Sigmoid colon (tissue), 3 donors: ENCODE data around the gene CYCS.

Experiments used
- POLR2A ChIP-seq, 2 donors: fragments of 450-650 bp; IDR thresholded peaks; one replicate each; pipeline ENCODE4 v1.6.1; 2016; ENCODE audit warnings: antibody characterized with exemption in 2 of 2, mild to moderate bottlenecking in 2 of 2, moderate library complexity in 2 of 2
- TF ChIP-seq, protein P1 (sequence below), 4 experiments: fragments of 450-650 bp in 3 of 4; fragments of 200-600 bp in 1 of 4; IDR thresholded peaks; one replicate each; pipeline ENCODE4 v1.5.1; 2016 to 2019; ENCODE audit warnings: antibody characterized with exemption in 4 of 4, mild to moderate bottlenecking in 3 of 4, moderate library complexity in 2 of 4

DNA sequence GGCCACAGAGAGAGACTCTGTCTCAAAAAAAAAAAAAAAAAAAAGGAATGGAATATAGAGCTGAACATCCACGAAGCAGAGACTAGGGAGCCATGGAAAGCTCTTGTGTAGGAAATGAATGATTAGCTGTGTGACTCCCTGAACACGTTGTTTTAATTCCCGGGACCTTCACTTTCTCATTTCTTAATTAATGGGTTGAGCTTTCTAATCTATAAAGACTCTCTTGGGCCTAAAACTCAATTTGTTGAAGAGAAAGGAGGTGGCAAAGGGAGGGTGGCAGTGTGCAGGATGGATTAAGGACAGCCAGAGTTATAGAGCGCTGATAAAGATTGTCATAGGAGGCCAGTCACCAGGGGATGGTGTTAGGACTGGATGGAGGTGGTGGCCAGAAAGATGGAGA, 48.0 kb downstream of the CYCS start:
- TF ChIP-seq, protein P1, sequence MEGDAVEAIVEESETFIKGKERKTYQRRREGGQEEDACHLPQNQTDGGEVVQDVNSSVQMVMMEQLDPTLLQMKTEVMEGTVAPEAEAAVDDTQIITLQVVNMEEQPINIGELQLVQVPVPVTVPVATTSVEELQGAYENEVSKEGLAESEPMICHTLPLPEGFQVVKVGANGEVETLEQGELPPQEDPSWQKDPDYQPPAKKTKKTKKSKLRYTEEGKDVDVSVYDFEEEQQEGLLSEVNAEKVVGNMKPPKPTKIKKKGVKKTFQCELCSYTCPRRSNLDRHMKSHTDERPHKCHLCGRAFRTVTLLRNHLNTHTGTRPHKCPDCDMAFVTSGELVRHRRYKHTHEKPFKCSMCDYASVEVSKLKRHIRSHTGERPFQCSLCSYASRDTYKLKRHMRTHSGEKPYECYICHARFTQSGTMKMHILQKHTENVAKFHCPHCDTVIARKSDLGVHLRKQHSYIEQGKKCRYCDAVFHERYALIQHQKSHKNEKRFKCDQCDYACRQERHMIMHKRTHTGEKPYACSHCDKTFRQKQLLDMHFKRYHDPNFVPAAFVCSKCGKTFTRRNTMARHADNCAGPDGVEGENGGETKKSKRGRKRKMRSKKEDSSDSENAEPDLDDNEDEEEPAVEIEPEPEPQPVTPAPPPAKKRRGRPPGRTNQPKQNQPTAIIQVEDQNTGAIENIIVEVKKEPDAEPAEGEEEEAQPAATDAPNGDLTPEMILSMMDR (IDR thresholded peaks at IDR 0.05): no peak
- TF ChIP-seq POLR2A (IDR thresholded peaks at IDR 0.05): no peak
